GM10248 (cell line): ENCODE results near the gene IGF2.

Experiments used
- CTCF ChIA-PET: fragments of 300-600 bp; sonication (Branson Sonifier 250); formaldehyde crosslinking; extraction: SDS; loops from one replicate; lab custom pipeline; 2021; ENCODE audit warnings: antibody characterized with exemption; lab: Yijun Ruan, JAX
- POLR2A ChIA-PET: fragments of 350-650 bp; sonication (Branson Sonifier 250); formaldehyde crosslinking; extraction: SDS; loops from one replicate; lab custom pipeline; 2020; ENCODE audit warnings: antibody characterized with exemption; lab: Yijun Ruan, JAX
- DNase-seq: peaks from one replicate; pipeline ENCODE4 v3.0.0; 2012; ENCODE audit errors: extremely low spot score
- TF ChIP-seq, protein P1 (sequence below): IDR thresholded peaks from 2 replicates; pipeline ENCODE4 v1.5.1; 2012; ENCODE audit warnings: mild to moderate bottlenecking, low read depth; ENCODE audit errors: extremely low read depth, missing control alignments, control extremely low read depth

IGF2 gene

DNA sequence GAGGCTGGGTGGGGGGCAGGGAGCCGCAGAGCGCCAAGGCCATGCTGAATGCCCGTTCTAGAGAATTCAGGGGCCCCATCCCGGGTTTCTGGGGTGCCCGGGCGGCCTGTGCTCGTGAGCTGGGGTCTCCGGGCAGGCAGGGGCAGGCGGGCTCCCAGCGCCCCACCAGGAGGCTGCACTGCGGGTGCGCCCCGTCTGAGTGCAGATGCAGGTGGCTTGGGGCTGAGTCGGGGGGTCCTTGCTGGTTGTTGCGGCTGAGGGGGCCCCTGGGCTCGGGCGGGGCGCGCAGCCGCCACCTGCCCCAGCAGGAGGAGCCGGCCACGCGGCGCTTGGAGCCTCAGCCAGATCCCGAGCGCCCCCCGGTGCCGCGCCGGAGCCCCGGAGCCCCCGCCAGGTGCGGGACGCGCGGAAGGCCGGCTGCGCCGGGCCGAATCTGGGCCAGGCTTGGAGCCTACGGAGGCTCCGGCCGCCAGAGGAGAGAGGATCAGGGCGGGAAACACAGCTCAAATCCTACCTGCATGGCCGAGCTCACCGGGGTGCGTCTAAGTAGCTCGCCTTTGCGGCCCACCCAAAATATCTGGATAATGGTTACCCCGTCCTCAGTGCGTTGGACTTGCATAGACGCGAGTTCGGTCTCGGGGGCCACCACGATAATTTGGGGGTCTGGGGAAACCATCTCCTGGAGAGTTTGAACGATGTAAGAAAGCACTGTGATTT lies 590 bp upstream of the IGF2 start:
- CTCF ChIA-PET: interaction anchor here (4.9 kb wide), 1 partner anchor 12 kb away, joined by 43 read pairs; no protein-coding TSS in a partner anchor
- TF ChIP-seq, protein P1, sequence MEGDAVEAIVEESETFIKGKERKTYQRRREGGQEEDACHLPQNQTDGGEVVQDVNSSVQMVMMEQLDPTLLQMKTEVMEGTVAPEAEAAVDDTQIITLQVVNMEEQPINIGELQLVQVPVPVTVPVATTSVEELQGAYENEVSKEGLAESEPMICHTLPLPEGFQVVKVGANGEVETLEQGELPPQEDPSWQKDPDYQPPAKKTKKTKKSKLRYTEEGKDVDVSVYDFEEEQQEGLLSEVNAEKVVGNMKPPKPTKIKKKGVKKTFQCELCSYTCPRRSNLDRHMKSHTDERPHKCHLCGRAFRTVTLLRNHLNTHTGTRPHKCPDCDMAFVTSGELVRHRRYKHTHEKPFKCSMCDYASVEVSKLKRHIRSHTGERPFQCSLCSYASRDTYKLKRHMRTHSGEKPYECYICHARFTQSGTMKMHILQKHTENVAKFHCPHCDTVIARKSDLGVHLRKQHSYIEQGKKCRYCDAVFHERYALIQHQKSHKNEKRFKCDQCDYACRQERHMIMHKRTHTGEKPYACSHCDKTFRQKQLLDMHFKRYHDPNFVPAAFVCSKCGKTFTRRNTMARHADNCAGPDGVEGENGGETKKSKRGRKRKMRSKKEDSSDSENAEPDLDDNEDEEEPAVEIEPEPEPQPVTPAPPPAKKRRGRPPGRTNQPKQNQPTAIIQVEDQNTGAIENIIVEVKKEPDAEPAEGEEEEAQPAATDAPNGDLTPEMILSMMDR: no peak
- DNase-seq: no peak
- POLR2A ChIA-PET: no interaction called here

DNA sequence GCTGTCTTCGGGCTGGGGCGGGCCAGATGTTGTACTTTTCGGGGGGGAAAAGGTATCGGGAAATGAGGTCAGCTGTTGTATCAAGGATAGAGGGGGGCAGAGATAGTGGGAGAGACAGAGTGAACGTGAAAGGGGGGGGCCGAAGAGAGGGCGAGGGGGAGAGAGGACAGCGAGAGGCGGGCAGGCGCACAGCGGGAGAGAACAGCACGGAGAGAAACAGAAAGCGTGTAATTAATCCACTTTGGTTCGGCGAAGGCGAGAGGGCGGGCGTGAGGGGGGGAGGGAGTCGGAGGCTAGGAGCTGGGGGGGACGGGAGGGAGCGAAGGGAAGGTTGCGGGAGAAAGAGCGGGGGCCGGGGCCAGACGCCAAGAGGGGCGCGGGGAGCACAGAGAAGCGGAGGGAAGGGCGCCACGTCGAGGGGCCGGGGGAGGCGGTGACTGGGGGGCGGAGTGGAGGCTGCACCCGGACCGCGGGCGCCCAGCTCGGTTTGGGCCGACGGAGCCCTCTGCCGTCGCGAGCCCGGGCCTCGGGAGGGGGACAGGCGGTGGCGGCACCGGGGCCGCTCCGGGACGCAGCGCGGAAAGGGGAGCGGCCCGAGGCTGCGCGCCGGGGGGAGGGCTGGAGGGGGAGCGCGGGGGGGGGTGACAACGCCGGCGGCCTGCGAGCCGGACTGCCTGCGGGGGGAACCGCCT lies 612 bp downstream of the IGF2 start:
- no peak for DNase-seq

DNA sequence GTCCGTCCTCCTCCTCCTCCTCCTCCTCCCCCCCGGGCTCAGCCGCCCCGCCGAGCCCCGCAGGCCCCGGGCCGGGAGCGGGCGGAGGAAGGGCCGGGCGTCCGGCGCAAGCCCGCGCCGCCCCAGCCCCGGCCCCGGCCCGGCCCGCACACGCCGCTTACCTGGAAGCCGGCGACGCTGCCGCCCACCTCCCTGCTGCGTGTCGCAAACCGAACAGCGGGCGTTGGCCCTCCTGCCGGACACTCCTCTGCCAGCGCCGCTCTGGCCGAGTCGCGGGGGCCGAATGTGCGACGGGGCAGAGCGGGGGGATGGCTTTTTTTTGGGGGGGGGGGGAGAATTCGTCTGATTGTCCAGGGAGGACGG lies 1.1 kb downstream of the IGF2 start:
- TF ChIP-seq, protein P1: no peak
- CTCF ChIA-PET: interaction anchor here (5.2 kb wide), 1 partner anchor 14 kb away, joined by 41 read pairs; no protein-coding TSS in a partner anchor
- POLR2A ChIA-PET: no interaction called here
- no peak for DNase-seq

More for the DNA sequence above, 612 bp downstream of the IGF2 start:
- POLR2A ChIA-PET: no interaction called here
- TF ChIP-seq, protein P1: no peak
- CTCF ChIA-PET: no interaction called here

DNA sequence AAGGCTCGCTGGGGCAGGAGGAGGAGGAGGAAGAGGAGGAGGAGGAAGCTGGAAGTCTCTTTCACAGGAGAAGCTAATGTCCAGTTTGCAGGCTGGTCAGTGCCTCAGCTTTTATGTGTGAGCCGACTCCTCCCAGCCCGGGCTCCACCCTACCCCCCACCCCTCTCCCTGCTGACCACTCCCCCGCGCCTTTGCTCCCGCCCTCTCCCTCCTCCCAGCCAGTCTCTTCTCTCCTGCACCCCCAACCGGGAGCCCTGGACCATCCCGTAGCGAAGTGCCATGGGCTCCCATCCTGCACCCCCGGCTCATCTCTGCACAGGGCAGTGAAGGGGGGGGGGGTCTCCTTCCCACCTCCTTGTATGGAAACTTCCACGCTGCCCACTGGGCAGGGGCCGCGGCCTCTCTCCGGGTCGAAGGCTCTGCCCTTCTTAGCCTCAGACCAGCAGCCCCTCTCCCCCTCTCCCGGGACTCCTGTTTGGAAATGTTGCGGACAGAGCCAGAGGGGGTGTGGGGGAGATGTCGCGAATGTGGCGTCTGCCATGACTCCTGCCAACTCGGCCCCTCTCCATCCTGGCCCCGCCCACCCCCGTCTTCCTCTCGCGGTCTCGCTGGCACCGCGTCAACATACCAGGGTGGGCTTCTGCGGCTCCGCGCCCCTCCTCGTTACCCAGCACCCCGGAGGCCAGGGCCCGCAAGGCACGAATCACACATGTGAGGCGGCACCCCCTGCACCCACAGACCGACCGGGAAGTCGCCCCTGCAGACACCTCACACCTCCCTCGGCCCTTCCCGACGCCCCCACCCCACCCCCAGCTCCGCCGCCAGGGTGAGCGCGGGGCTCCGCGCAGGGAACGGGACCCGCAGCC lies 1.8 kb downstream of the IGF2 start:
- CTCF ChIA-PET: interaction anchor here (5.2 kb wide), 1 partner anchor 14 kb away, joined by 41 read pairs; no protein-coding TSS in a partner anchor
- POLR2A ChIA-PET: no interaction called here
- TF ChIP-seq, protein P1: no peak
- no peak for DNase-seq

DNA sequence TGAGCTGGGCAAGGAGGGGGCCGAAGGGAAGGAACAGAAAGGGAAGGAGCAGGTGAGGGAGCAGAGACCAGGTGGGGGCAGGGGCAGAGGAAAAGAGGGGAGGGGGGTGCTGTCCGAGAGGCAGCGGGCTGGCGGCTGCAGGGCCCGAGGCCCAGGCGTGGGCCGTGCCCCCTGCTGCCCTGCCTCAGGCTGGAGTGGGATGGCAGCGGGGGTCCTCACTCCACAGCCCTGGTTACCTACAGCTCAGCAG lies 2.3 kb downstream of the IGF2 start:
- no peak for DNase-seq
- CTCF ChIA-PET: interaction anchor here (5.2 kb wide), 1 partner anchor 15 kb away, joined by 41 read pairs; no protein-coding TSS in a partner anchor
- TF ChIP-seq, protein P1: no peak
- POLR2A ChIA-PET: interaction anchor here (0.6 kb wide), 1 partner anchor 1091 kb away, joined by 4 read pairs; no protein-coding TSS in a partner anchor
